GM19468 (cell line): ENCODE data around the gene YWHAH.

ENCODE experiments used
- ATAC-seq: cut with Tn5 transposase; IDR thresholded peaks from one replicate; pipeline ENCODE4 v1.9.1; 2021; ENCODE audit warnings: mild to moderate bottlenecking, moderate library complexity, moderate number of reproducible peaks; ENCODE audit not compliant: unreplicated experiment; ENCODE audit errors: extremely low read depth

The YWHAH gene

DNA sequence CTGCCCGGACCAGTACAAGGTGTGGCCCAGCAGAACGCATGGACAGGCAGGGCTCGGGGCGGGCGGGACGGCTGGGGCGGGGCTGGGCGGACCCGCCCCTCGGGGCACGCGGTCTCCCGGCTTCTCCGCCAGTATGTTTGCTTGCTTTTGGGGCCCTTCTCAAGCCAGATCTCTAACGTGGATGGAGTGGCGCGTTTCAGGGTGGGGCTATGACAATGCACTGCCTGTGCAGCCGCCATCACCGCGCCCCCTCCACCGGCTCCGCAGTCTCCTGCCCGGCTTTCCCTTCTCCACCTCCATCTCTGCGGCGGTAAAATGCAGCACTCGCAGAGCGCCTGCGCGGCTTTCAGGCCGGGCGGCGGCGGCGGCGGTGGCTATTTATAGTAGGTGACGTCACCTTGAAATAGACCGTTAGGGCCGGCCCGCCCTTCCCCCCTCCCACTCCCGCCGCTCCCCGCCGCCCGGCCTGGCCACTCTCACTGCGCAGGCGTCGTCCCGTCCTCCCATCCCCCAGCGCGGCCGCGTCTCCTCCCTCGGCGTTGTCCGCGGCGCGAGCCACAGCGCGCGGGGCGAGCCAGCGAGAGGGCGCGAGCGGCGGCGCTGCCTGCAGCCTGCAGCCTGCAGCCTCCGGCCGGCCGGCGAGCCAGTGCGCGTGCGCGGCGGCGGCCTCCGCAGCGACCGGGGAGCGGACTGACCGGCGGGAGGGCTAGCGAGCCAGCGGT, at the start of gene YWHAH:
Gene YWHAH (plus strand): TSS at position 558 of the 722 bp plus-strand sequence. CDS start 199 bp downstream, outside the sequence.
- ATAC-seq = peak; percentile 38

DNA sequence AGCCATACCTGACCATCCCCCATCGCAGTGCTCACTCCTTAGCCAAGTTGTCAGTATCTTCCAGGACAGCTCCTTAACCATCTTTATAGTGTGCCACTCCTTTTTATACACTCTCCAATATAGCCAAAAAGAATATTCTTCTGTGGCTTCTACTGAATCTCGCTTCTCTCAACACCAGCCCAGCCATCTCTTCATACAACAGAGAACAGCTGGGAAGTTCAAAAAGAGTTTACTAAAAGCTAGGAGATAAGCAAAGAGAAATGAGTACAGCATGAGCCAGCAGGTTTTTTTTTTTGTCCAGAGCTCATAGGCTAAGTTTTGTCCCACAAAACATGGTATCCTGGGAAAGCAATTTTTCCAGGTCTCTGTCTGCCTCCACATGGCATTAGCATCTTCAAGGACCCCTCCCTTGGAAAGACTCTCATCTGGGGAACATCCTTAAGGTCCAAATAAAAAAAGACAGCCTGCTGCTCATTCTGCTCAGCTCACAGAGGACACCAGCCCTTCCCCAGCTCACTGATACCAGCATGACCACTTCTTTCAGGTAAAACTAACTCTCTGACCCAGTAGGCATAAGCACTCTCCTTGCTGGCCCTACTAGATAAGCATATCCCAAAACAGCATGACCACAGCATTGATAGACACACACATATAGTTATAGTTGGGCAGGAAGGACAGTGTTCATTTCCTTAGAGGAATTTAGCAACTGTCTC, 48.8 kb upstream of the YWHAH start:
- ATAC-seq = no peak

DNA sequence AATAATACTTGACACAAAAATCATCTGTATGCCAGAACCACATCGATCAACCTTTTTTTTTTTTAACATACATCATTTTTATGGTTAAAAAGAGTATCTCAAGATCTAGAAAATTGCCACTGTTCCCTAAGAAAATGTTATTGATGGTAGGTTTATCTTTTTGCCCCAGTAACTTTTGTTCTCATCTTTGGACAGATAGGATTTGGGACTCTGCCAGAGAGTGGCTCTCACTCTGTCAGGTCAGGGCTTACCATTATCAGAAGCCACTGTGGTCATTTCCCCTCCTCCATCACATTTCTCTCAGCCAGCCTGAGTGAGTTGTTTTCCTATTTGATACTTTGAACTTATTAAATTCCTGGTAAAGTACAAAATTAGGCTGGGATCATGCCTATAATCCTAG, 47.9 kb upstream of the YWHAH start:
- no peak for ATAC-seq

GRCh38 chr22:31897842-31898805, 46.2 kb upstream of the YWHAH start:
- ATAC-seq = no peak

GRCh38 chr22:31898926-31899325, 45.4 kb upstream of the YWHAH start:
- no peak for ATAC-seq

DNA sequence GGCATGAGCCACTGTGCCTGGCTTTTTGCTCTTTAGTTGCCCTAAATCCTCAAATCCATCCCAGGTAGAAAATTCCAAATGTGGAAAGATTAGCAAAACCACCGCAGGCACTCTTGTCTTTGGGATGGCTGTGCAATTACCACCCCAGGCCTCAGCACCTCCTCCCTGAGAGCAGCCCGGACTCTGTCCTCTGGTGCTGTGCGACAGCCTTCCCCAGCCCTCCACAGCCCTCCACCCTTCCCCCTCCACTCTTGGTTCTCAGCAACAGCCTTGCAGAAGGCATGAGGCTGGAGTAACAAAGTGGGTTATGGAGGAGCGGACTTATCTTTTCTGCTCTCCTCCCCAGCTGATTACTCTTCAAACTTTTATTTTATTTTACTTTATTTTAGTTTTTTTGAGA, 44.7 kb upstream of the YWHAH start:
- ATAC-seq = no peak

- no peak for ATAC-seq
Measured at GRCh38 chr22:31901388-31902137, 42.8 kb upstream of the YWHAH start.

GRCh38 chr22:31904651-31905050, 39.7 kb upstream of the YWHAH start:
- no peak for ATAC-seq

DNA sequence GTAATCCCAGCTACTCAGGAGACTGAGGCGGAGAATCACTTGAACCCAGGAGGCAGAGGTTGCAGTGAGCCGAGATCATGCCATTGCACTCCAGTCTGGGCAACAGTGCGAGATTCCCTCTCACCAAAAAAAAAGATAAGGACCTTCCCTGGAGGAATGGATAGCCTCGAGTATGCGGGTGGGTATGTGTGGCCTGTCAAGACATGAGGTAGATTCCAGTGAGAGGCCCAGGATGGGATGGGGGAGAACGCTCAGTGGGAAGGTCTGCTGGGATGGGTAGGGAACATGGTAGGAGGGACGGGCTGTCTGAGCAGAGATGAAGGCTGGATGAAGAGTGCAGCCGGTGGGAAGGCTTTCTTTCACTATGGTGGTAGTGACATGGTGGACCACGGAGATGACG, 39.0 kb upstream of the YWHAH start:
- no peak for ATAC-seq

DNA sequence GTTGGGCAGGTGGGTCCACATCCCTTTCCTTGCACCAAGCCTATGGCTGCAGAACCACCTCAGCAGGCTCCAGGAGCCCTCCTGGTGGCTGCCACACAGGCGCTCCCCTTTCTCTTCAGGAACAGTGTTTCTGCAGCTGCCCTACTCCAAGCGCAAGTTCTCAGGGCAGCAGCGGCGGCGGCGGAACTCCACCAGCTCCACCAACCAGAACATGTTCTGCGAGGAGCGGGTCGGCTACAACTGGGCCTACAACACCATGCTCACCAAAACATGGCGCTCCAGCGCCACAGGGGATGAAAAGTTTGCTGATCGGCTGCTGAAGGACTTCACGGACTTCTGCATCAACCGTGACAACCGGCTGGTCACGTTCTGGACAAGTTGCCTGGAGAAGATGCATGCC, 38.2 kb upstream of the YWHAH start:
- ATAC-seq = no peak

DNA sequence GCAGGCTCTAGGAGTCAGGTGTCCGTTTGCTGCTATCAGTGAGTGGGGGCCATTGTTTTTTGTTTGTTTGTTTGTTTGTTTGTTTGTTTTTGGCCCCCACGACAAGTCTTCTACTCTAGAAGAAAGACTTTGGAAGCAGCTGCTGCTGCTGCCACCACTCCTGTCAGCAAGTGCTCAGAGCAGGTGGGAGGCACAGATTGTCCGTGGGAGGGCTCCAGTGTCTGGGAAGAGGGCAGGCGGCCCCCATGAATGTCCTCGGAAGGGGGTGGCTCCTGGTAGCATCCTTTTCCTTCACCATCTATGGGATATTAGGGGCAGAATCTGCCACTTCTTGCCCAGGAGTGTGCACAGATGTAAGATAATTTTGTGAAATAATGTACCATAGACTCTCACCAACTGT, 37.8 kb upstream of the YWHAH start:
- ATAC-seq = no peak

- ATAC-seq = no peak
Measured at GRCh38 chr22:31909977-31910376, 34.4 kb upstream of the YWHAH start.

- no peak for ATAC-seq
Measured at GRCh38 chr22:31911565-31912406, 32.5 kb upstream of the YWHAH start.

- no peak for ATAC-seq
Measured at GRCh38 chr22:31912407-31912743, 32.0 kb upstream of the YWHAH start.

GRCh38 chr22:31915586-31915985, 28.7 kb upstream of the YWHAH start:
- ATAC-seq = no peak

DNA sequence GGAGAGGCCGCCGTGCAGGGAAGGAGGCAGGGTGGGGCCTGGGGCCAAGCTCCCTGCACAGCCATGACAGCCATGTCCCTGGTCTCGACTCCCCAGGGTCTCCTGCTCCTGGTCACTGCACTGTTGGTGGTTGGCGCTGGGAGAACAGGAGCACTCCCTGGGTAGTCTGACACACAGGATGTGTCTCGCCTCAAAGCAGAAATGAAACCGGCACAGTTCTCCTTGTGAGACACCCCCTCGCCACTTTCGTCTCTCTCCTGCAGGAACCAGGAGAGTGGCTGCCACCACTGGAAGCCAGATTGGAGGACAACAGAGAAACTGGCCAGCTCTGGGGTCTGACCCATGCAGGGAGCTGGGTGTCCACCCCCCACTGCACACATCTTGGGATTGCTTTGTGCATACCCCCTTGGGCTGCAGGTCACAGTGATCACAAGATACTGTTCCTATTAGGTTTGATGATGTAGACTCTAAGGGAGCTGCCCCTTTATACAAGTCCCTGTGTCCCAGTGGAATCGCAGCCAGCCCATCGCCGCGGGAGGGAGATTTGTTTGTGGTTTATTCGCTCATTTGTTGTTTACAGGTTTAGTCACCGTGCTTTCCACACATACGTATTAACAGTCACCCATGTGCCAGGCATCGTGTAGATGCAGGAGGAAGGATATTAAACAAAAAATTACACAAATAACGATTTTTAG, 27.0 kb upstream of the YWHAH start:
- ATAC-seq = no peak

DNA sequence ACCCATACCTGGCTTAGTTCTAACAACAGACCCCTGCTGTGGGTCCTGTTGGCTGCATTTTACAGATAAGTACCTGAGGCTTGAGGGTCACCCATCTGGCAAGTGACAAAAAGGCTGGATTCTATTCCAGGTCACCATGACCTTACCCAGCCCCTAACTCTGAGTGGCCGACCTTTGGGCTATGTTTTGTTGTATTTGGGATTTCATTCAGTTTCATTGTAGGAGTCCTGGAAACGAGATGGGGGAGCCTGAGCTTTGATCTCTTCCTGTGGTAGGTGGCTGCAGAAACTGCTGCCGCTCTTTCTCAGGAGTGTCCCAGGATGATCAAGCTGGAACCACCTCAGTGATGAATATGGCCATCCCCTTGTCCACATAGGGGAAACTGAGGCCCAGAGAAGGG, 24.6 kb upstream of the YWHAH start:
- no peak for ATAC-seq

- ATAC-seq = no peak
Measured at GRCh38 chr22:31920306-31920705, 24.0 kb upstream of the YWHAH start.

- no peak for ATAC-seq
Measured at GRCh38 chr22:31921106-31921505, 23.2 kb upstream of the YWHAH start.
